ENCODE measurements around the gene HOXD1.

- TF ChIP-seq, protein P1, sequence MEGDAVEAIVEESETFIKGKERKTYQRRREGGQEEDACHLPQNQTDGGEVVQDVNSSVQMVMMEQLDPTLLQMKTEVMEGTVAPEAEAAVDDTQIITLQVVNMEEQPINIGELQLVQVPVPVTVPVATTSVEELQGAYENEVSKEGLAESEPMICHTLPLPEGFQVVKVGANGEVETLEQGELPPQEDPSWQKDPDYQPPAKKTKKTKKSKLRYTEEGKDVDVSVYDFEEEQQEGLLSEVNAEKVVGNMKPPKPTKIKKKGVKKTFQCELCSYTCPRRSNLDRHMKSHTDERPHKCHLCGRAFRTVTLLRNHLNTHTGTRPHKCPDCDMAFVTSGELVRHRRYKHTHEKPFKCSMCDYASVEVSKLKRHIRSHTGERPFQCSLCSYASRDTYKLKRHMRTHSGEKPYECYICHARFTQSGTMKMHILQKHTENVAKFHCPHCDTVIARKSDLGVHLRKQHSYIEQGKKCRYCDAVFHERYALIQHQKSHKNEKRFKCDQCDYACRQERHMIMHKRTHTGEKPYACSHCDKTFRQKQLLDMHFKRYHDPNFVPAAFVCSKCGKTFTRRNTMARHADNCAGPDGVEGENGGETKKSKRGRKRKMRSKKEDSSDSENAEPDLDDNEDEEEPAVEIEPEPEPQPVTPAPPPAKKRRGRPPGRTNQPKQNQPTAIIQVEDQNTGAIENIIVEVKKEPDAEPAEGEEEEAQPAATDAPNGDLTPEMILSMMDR (IDR thresholded peaks at IDR 0.05; ENCODE audit: insufficient read depth, low read length, poor library complexity, severe bottlenecking), result no peak
- TF ChIP-seq EZH2phosphoT487 (conservative IDR thresholded peaks at IDR 0.05; ENCODE audit: low read length), result no peak
These were observed 3.9 kb downstream of the HOXD1 start for GRCh38 chr2:176192351-176192750.

Measured in SU-DHL-6 (cell line).